KOPT-K1 (cell line): ENCODE results near the gene SRSF12.
"Not testable (repeated sequence)": the region's sequence is repeated elsewhere in the genome, so short reads cannot be mapped to it uniquely, and the experiment has no call there.

ENCODE experiments used
- H3K27ac ChIP-seq: fragments of 200-600 bp; sonication (generic); 2 replicates; pipeline ENCODE4 v1.5.1; 2016; ENCODE audit warnings: antibody characterized with exemption, mild to moderate bottlenecking, low read depth, low read length; ENCODE audit not compliant: poor library complexity, severe bottlenecking
- H3K36me3 ChIP-seq: fragments of 200-600 bp; sonication (generic); 2 replicates; pipeline ENCODE4 v1.5.1; 2017; ENCODE audit warnings: antibody characterized with exemption, mild to moderate bottlenecking, low read length, moderate library complexity; ENCODE audit not compliant: insufficient read depth
- H3K9me3 ChIP-seq: fragments of 200-600 bp; sonication (generic); 2 replicates; pipeline ENCODE4 v1.5.1; 2017; ENCODE audit warnings: antibody characterized with exemption, low read length, mild to moderate bottlenecking; ENCODE audit not compliant: insufficient read depth, poor library complexity, severe bottlenecking

SRSF12 gene

DNA sequence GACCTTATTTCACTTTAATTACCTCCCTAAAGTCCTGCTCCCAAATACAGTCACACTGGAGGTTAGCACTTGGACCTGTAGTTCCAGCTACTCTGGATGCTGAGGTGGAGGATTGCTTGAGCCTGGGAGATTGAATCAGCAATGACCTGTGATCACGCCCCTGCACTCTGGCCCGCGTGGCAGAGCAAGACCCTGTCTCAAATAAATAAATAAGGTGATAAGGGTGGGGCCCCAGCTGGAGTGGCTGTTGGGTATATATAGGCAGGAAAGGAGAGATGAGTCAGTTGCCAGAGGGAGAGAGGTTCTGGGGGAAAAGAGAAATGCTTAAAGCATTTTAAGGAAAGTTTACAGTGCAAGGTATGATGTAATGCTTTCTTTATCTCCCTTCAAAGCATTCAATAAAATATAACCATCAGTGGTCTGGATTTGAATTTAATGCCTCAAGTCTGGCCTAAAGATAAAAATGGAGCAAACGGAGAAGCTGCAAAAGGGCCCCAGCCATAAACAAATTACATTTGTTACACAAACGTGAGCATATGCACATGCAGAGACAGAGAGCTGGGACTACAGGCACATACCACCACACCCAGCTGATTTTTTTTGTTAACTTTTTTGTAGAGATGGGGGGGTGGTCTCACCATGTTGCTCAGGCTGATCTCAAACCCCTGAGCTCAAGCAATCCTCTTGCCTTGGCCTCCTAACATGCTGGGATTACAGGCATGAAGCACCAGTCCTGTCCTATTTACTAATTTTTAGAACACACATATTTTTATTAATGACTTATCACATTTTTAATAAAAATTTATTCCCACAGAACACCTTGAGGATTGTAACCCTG, 21.9 kb upstream of the SRSF12 start:
- Histone ChIP-seq H3K27ac (no peak overlapping the region), H3K9me3 (no peaks in the 10 kb centered on the region), H3K36me3 (no peaks in the 10 kb centered on the region)

DNA sequence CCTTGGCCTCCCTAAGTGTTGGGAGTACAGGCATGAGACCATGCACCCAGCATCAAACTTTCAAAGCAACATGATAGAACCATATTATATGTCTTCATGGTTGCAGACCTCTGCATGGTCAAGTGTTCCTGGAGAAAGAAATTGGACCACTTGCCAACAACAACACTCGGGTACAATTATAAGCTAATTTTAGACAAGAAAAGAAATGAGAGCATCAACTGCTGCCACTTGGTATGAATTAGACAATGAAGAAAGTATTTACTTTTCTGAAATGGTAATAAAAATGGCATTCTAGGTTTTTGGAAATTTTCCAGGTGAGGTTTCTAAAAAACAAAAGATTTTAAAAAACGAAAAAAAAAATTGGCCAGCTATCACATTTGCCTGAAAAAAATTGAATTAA, 20.3 kb upstream of the SRSF12 start:
- no peak overlapping the region for H3K27ac ChIP-seq
- no peaks in the 10 kb centered on the region for H3K9me3 ChIP-seq

GRCh38 chr6:89134723-89135122, 16.9 kb upstream of the SRSF12 start:
- H3K36me3 ChIP-seq = no peaks in the 10 kb centered on the region
- H3K9me3 ChIP-seq = no peaks in the 10 kb centered on the region
- no peak overlapping the region for H3K27ac ChIP-seq

More for the DNA sequence above, 20.3 kb upstream of the SRSF12 start:
- H3K36me3 ChIP-seq = no peaks in the 10 kb centered on the region

DNA sequence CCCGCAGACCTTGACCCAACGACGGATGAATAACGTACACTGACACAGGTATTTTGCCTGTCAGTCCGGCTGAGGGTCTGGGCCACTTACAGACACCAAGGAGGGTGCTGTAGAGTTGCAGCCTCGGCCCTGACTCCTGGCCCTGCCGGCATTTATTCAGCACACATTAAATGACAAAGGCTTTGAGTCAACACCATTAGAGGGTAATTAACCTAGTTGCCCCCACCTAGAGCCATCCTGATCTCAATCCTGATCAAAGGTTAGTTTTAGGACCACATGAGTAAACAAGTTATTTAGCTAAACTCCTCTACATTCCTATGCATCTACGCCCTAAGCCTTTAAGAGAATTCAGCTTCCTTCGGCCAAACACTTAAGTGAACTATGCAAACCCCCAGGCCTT, 16.1 kb upstream of the SRSF12 start:
- Histone ChIP-seq H3K36me3 (no peaks in the 10 kb centered on the region), H3K27ac (no peak overlapping the region), H3K9me3 (peaks cover 2% of the 10 kb centered on the region)

DNA sequence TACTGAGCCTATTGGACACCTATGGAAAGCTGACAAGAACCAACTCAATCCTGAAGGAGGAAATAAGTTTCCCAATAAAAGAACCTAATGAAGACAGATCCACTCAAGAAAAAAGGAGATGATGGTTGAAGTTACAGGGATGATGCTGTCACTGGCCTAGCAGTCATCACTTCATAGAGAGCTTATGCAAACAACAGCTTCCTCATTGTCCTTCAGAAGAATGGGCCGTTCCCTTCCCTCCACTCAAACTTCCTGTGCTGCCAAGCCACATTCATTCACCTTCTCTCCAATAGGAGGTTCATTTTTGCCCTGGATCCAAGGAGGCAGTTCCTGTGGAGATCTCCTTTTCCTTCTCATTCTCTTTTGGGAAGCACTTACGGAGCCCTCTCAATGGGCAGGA, 14.2 kb upstream of the SRSF12 start:
- H3K36me3 ChIP-seq = no peaks in the 10 kb centered on the region
- no peak overlapping the region for H3K27ac ChIP-seq
- peaks cover 11% of the 10 kb centered on the region for H3K9me3 ChIP-seq

- Histone ChIP-seq H3K9me3 (peaks cover 11% of the 10 kb centered on the region), H3K36me3 (no peaks in the 10 kb centered on the region), H3K27ac (no peak overlapping the region)
These were observed 13.7 kb upstream of the SRSF12 start for GRCh38 chr6:89131599-89131998.

DNA sequence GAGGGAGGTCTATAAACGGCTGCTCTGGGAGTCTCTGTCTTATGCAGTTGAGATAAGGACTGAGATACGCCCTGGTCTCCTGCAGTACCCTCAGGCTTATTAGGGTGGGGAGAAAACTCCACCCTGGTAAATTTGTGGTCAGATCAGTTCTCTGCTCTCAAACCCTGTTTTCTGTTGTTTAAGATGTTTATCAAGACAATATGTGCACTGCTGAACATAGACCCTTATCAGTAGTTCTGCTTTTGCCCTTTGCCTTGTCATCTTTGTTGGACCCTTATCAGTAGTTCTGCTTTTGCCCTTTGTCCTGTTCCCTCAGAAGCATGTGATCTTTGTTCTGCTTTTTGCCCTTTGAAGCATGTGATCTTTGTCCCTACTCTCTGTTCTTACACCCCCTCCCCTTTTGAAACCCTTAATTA, 10.4 kb upstream of the SRSF12 start:
- peaks cover 11% of the 10 kb centered on the region for H3K9me3 ChIP-seq
- not testable (repeated sequence) for H3K36me3 ChIP-seq, H3K27ac ChIP-seq

DNA sequence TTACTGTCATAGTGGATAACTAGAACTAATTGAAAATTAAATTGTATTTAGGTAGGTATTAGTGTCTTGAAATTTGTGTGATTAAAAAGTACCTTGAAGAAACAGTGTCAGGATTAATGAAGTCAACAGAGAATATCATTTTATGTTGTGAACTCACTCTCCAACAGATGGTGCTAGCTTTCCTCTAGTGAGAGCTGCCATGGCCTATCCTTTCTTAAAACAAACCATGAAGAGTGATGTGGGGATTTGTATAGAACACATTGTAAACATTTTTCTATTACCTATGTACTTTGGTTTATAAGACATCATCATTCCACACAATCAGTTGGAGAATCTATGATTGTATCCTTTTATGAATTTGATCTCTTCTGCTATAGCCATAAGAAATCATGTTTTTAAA, 4.8 kb upstream of the SRSF12 start:
- H3K36me3 ChIP-seq = no peaks in the 10 kb centered on the region
- H3K9me3 ChIP-seq = no peaks in the 10 kb centered on the region
- H3K27ac ChIP-seq = no peak overlapping the region

GRCh38 chr6:89121934-89122333, 4.1 kb upstream of the SRSF12 start:
- Histone ChIP-seq H3K27ac (no peak overlapping the region), H3K36me3 (no peaks in the 10 kb centered on the region), H3K9me3 (no peaks in the 10 kb centered on the region)

GRCh38 chr6:89120371-89120770, 2.5 kb upstream of the SRSF12 start:
- H3K9me3 ChIP-seq = no peaks in the 10 kb centered on the region

DNA sequence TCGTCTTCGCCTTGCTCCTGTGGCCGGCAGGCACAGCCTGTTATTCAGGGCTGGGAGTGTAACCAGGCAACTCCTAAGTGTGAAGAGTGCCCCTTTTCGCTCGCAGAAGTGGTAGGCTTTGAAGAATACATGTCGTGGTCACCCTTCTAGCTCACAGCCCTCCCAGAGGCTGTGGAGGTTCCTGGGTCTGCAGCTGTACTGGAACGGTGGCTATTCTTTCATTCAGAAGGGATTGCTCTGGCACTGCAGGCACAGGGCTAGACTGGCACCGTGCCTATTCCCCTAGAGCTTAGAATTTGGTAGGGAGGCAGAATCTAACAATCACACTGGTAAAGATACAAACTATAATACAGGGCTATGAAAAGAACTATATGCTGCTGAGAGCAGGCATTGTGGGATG, 1.1 kb upstream of the SRSF12 start:
- H3K9me3 ChIP-seq = no peaks in the 10 kb centered on the region
- no peaks in the 10 kb centered on the region for H3K36me3 ChIP-seq

More at GRCh38 chr6:89120371-89120770, 2.5 kb upstream of the SRSF12 start:
- Histone ChIP-seq H3K27ac (no peak overlapping the region), H3K36me3 (no peaks in the 10 kb centered on the region)

DNA sequence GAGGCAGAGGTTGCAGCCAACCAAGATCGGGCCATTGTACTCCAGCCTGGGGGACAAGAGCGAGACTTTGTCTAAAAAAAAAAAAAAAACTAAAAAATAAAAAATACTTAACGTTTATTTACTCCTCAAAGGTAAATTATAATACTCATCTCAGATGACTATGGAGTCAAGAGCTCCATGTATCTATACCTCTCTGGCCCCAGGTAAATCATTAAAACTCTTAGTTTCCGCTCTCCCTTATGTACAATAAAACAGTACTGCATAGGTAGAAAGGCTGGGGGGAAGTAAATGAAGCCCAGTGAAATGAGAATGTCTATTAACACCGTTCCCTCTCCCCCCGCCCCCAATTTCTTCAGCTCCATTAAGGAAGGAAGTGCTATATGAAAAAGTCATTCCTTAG, 1.2 kb downstream of the SRSF12 start:
- Histone ChIP-seq H3K36me3 (no peaks in the 10 kb centered on the region), H3K9me3 (no peaks in the 10 kb centered on the region), H3K27ac (no peak overlapping the region)

More for the DNA sequence above, 1.1 kb upstream of the SRSF12 start:
- no peak overlapping the region for H3K27ac ChIP-seq

- H3K27ac ChIP-seq = no peak overlapping the region
- no peaks in the 10 kb centered on the region for H3K36me3 ChIP-seq
- no peaks in the 10 kb centered on the region for H3K9me3 ChIP-seq
These were observed 5.9 kb downstream of the SRSF12 start for GRCh38 chr6:89111933-89112332.

GRCh38 chr6:89110284-89110683, 7.6 kb downstream of the SRSF12 start:
- Histone ChIP-seq H3K9me3 (no peaks in the 10 kb centered on the region), H3K27ac (no peak overlapping the region), H3K36me3 (no peaks in the 10 kb centered on the region)

DNA sequence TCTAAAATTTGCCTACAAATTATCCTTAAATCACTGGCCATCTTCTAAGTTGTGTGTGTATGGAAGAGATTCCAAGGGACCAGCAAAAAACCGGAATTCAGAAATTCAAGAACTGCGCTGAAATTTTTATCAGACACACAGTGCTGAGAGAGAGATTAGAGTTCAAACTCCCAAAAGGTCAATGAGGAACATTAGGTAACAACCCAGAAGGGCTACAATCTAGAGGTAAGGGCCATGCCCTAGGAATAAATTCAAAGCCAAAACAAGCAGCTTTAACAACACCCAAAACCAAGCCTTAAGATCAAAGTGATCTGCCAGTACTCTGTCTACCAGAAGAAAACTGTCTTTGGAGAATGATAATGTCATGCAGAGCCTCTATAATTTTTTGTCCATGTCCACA, 17.8 kb downstream of the SRSF12 start:
- Histone ChIP-seq H3K9me3 (no peaks in the 10 kb centered on the region), H3K36me3 (no peaks in the 10 kb centered on the region), H3K27ac (no peak overlapping the region)

- H3K9me3 ChIP-seq = no peaks in the 10 kb centered on the region
- H3K36me3 ChIP-seq = no peaks in the 10 kb centered on the region
- no peak overlapping the region for H3K27ac ChIP-seq
These were observed 19.4 kb downstream of the SRSF12 start for GRCh38 chr6:89098461-89098860.
